MG63 (cell line): ENCODE results near the gene MAIP1. TPM values are rescaled to one million over a fixed set of nuclear protein-coding genes. Genes with fewer than 3 reads are reported as not detected.
"Not testable (repeated sequence)": the region's sequence is repeated elsewhere in the genome, so short reads cannot be mapped to it uniquely, and the experiment has no call there.

ENCODE experiments used
- DNase-seq: peaks from one replicate; pipeline ENCODE4 v3.0.0-alpha.2; 2020
- H3K27me3 ChIP-seq: fragments of 250-450 bp; sonication (Bioruptor Pico); 2 replicates; pipeline ENCODE4 v1.5.1; 2020; ENCODE audit warnings: mild to moderate bottlenecking, moderate library complexity
- H3K36me3 ChIP-seq: fragments of 250-450 bp; sonication (Bioruptor Pico); 2 replicates; pipeline ENCODE4 v1.5.1; 2020; ENCODE audit warnings: mild to moderate bottlenecking, moderate library complexity
- H3K4me3 ChIP-seq: fragments of 250-450 bp; sonication (Bioruptor Pico); 2 replicates; pipeline ENCODE4 v1.5.1; 2020; ENCODE audit warnings: mild to moderate bottlenecking, moderate library complexity
- H3K9me3 ChIP-seq: fragments of 250-450 bp; sonication (Bioruptor Pico); 2 replicates; pipeline ENCODE4 v1.5.1; 2020; ENCODE audit warnings: mild to moderate bottlenecking, moderate library complexity
- total RNA-seq: library from RNA; depleted of rRNA; stranded (reverse); fragments of >200 nt; shearing (Covaris generic); gene quantifications from 2 replicates; pipeline ENCODE4 v1.2.3, GENCODE V29; 2014; ENCODE audit warnings: low replicate concordance; rRNA removed

MAIP1 gene, protein sequence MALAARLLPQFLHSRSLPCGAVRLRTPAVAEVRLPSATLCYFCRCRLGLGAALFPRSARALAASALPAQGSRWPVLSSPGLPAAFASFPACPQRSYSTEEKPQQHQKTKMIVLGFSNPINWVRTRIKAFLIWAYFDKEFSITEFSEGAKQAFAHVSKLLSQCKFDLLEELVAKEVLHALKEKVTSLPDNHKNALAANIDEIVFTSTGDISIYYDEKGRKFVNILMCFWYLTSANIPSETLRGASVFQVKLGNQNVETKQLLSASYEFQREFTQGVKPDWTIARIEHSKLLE
- 14.8 and 15.4 TPM in 2 replicates for total RNA-seq

DNA sequence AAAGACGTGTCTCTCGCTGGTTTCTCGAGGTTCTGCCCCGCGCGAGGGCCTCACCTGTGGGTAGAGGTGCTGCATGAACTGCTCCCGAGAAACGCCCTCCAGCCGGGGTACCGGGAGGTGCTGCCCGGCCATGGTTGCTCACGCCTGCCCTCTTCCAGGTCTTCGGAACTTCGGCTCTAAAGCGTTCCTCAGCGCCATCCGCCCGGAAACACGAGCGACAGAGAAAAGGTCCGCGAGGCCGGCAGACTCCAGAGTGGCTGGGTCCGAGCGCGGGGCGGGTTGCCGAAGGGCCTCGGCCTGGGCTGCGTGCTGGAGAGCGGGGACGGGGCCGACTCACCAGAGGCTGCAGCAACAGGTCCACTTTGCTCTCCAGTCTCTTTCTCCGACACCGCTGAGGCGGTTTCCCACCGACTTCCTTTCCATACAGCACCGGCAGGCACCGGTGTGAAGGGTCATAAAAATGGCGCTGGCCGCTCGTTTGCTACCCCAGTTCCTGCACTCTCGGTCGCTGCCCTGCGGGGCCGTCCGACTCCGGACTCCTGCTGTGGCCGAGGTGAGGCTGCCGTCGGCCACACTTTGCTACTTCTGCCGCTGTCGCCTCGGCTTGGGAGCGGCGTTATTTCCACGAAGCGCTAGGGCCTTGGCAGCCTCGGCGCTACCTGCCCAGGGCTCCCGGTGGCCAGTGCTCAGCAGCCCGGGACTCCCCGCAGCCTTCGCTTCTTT is at the start of gene MAIP1, which contains the start of gene TYW5:
Gene MAIP1, plus strand, starts transcription at position 244 of the 723 bp plus-strand sequence. Its CDS starts 217 bp downstream, at position 461.
Gene TYW5, minus strand, starts transcription at position 153 of the 723 bp plus-strand sequence. Its CDS starts 21 bp downstream, at position 132.
- peak within 1 kb of the TSS; percentile 95 for H3K4me3 ChIP-seq
- H3K27me3 ChIP-seq: no peaks in the 10 kb centered on the region
- no peaks in the 10 kb centered on the region for H3K9me3 ChIP-seq
- peak; percentile 82 for DNase-seq
- H3K36me3 ChIP-seq: peaks cover 35% of the 10 kb centered on the region

GRCh38 chr2:199907008-199907714 is 48.2 kb upstream of the MAIP1 start:
- H3K4me3 ChIP-seq: no peak overlapping the region
- H3K9me3 ChIP-seq: no peaks in the 10 kb centered on the region
- no peak for DNase-seq
- H3K27me3 ChIP-seq: no peaks in the 10 kb centered on the region
- H3K36me3 ChIP-seq: no peaks in the 10 kb centered on the region

- Histone ChIP-seq H3K36me3 (peaks cover 16% of the 10 kb centered on the region), H3K27me3 (no peaks in the 10 kb centered on the region), H3K4me3 (peak overlapping the region; percentile 82), H3K9me3 (no peaks in the 10 kb centered on the region)
- DNase-seq: no peak
Measured at GRCh38 chr2:199910338-199911051, 44.9 kb upstream of the MAIP1 start.

GRCh38 chr2:199911052-199911876 is 44.1 kb upstream of the MAIP1 start, which contains the start of gene C2orf69:
C2orf69 (plus strand) TSS chr2:199911293; CDS start chr2:199911439, 146 bp downstream.
- Histone ChIP-seq H3K9me3 (peaks cover under 1% of the 10 kb centered on the region; the same call in 1 of the 2 replicates), H3K27me3 (no peaks in the 10 kb centered on the region), H3K36me3 (peaks cover 24% of the 10 kb centered on the region), H3K4me3 (peak within 1 kb of the TSS; percentile 82)
- peak; percentile 97 for DNase-seq

GRCh38 chr2:199911877-199912161 is 43.6 kb upstream of the MAIP1 start:
- Histone ChIP-seq H3K9me3 (peaks cover 6% of the 10 kb centered on the region), H3K36me3 (peaks cover 29% of the 10 kb centered on the region), H3K27me3 (no peaks in the 10 kb centered on the region), H3K4me3 (peak overlapping the region; percentile 82)
- DNase-seq: no peak

DNA sequence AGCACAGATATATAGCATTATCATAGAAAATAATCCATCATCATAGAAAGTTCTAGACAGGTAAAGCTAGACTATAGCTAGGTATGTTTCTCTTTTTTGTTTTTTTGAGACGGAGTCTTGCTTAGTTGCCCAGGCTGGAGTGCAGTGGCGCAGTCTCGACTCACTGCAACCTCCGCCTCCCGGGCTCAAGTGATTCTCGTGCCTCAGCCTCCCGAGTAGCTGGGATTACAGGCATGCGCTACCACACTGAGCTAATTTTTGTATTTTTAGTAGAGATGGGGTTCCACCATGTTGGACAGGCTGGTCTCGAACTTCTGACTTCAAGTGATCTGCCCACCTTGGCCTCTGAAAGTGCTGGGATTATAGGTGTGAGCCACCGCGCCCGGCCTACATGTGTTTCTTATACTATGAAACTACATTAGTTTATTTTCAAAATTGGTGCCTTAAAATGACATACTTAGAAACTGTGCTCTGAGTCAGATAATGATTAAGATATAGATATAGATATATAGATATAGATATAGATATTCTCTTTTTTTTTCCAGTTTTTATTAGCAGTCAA is 42.7 kb upstream of the MAIP1 start:
- Histone ChIP-seq H3K4me3 (peak overlapping the region; percentile 82), H3K36me3 (peaks cover 37% of the 10 kb centered on the region)
- not testable (repeated sequence) for H3K9me3 ChIP-seq, H3K27me3 ChIP-seq, DNase-seq

- DNase-seq: no peak
- H3K4me3 ChIP-seq: no peak overlapping the region
- peaks cover 7% of the 10 kb centered on the region for H3K9me3 ChIP-seq
- H3K27me3 ChIP-seq: no peaks in the 10 kb centered on the region
- H3K36me3 ChIP-seq: peaks cover 53% of the 10 kb centered on the region
Measured at GRCh38 chr2:199914372-199914958, 40.9 kb upstream of the MAIP1 start.

GRCh38 chr2:199916980-199917379 is 38.4 kb upstream of the MAIP1 start:
- no peaks in the 10 kb centered on the region for H3K27me3 ChIP-seq

GRCh38 chr2:199922856-199923255 is 32.5 kb upstream of the MAIP1 start:
- Histone ChIP-seq H3K9me3 (no peaks in the 10 kb centered on the region), H3K36me3 (peaks cover 43% of the 10 kb centered on the region), H3K27me3 (no peaks in the 10 kb centered on the region), H3K4me3 (no peak overlapping the region)
- no peak for DNase-seq

More at GRCh38 chr2:199916980-199917379, 38.4 kb upstream of the MAIP1 start:
- Histone ChIP-seq H3K4me3 (no peak overlapping the region), H3K9me3 (peaks cover 7% of the 10 kb centered on the region), H3K36me3 (peaks cover 65% of the 10 kb centered on the region)
- no peak for DNase-seq

GRCh38 chr2:199923924-199924323 is 31.5 kb upstream of the MAIP1 start:
- H3K27me3 ChIP-seq: no peaks in the 10 kb centered on the region
- H3K36me3 ChIP-seq: peaks cover 39% of the 10 kb centered on the region
- DNase-seq: no peak
- no peaks in the 10 kb centered on the region for H3K9me3 ChIP-seq
- H3K4me3 ChIP-seq: no peak overlapping the region

DNA sequence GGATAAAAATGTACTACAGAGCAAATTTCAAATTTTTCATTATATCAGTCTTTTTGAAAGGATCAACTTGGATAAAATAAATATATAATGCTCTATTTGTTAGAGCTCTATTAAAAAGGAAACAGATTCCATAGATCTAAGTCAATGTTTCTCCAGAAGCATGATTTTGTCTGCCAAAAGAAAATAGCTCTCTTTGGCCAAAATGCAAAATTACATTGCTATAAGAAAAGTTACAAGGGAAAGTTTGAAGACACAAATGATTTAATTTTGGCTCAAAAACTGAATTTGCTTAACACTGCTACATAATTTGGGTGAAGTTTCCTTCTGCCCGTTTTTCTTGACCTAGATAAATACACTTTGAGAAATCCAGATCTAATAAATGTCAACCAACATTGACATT is 28.6 kb upstream of the MAIP1 start:
- H3K36me3 ChIP-seq: peaks cover 39% of the 10 kb centered on the region
- H3K9me3 ChIP-seq: no peaks in the 10 kb centered on the region
- H3K27me3 ChIP-seq: no peaks in the 10 kb centered on the region
- no peak for DNase-seq
- no peak overlapping the region for H3K4me3 ChIP-seq

- Histone ChIP-seq H3K36me3 (peaks cover 52% of the 10 kb centered on the region), H3K9me3 (no peaks in the 10 kb centered on the region), H3K27me3 (no peaks in the 10 kb centered on the region), H3K4me3 (no peak overlapping the region)
- DNase-seq: no peak
Measured at GRCh38 chr2:199928226-199928625, 27.2 kb upstream of the MAIP1 start.

GRCh38 chr2:199928626-199929025 is 26.8 kb upstream of the MAIP1 start:
- Histone ChIP-seq H3K9me3 (no peaks in the 10 kb centered on the region), H3K36me3 (peaks cover 52% of the 10 kb centered on the region), H3K4me3 (no peak overlapping the region), H3K27me3 (no peaks in the 10 kb centered on the region)
- no peak for DNase-seq

DNA sequence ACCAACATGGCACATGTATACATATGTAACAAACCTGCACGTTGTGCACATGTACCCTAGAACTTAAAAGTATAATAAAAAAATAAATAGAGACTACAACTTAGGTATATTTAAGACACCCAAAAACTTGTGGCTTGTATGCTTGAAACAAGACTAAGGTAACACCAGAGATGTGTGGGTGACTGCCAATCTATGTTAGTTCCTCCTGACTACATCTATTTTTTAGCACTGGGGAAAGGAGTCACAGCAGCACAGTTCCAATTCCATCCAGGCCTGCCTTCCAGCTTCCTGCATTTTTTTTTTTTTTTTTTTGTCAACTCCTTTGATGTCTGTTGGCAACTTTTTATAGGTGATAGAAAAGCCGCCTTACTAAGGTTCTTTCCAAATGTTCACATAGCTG is 26.1 kb upstream of the MAIP1 start:
- DNase-seq: no peak
- Histone ChIP-seq H3K36me3 (peaks cover 52% of the 10 kb centered on the region), H3K9me3 (no peaks in the 10 kb centered on the region), H3K27me3 (no peaks in the 10 kb centered on the region), H3K4me3 (no peak overlapping the region)

GRCh38 chr2:199932312-199932855 is 23.0 kb upstream of the MAIP1 start:
- H3K27me3 ChIP-seq: no peaks in the 10 kb centered on the region
- peaks cover 35% of the 10 kb centered on the region for H3K36me3 ChIP-seq
- H3K4me3 ChIP-seq: no peak overlapping the region
- peak; percentile 45 for DNase-seq
- H3K9me3 ChIP-seq: no peaks in the 10 kb centered on the region
